SK-N-SH (cell line): ENCODE data around the gene KRTAP1-1.

Source experiments
- ELF1 ChIP-seq: IDR thresholded peaks from 2 replicates; pipeline ENCODE4 v1.4.0; 2012
- EZH2phosphoT487 ChIP-seq: fragments of 200-600 bp; sonication (generic); IDR thresholded peaks from 2 replicates; pipeline ENCODE4 v1.6.1; 2017; ENCODE audit warnings: low read depth, mixed run types, mild to moderate bottlenecking, antibody characterized with exemption, moderate library complexity, borderline replicate concordance
- FOXJ3 ChIP-seq: sonication (generic); formaldehyde crosslinking; IDR thresholded peaks from 2 replicates; pipeline ENCODE4 v1.5.1; 2020; ENCODE audit warnings: mild to moderate bottlenecking, missing genetic modification reagents
- GATA2 ChIP-seq: sonication (generic); formaldehyde crosslinking; IDR thresholded peaks from 2 replicates; pipeline ENCODE4 v1.5.0; 2020; ENCODE audit warnings: mild to moderate bottlenecking, missing genetic modification reagents
- NRF1 ChIP-seq: IDR thresholded peaks from 2 replicates; pipeline ENCODE4 v1.6.1; 2012; ENCODE audit warnings: low read depth, mild to moderate bottlenecking, low read length
- POLR2AphosphoS5 ChIP-seq: IDR thresholded peaks from 2 replicates; pipeline ENCODE4 v1.6.1; 2012; ENCODE audit warnings: low read depth, low read length
- SIN3A ChIP-seq: IDR thresholded peaks from 2 replicates; pipeline ENCODE4 v1.6.1; 2012; ENCODE audit warnings: low read depth, mild to moderate bottlenecking, low read length, moderate library complexity, borderline replicate concordance
- TAF1 ChIP-seq: IDR thresholded peaks from 2 replicates; pipeline ENCODE4 v1.6.1; 2012; ENCODE audit warnings: low read depth, mild to moderate bottlenecking, low read length, moderate library complexity, borderline replicate concordance
- YY1 ChIP-seq: IDR thresholded peaks from 2 replicates; pipeline ENCODE4 v1.4.0; 2012; ENCODE audit warnings: low read depth, mild to moderate bottlenecking
- TF ChIP-seq, protein P1 (sequence below): fragments of 200-600 bp; sonication (generic); IDR thresholded peaks from 2 replicates; pipeline ENCODE4 v1.6.1; 2017; ENCODE audit warnings: antibody characterized with exemption, mild to moderate bottlenecking, moderate library complexity
- TF ChIP-seq, protein P2 (sequence below): IDR thresholded peaks from 2 replicates; pipeline ENCODE4 v1.4.0; 2012; ENCODE audit warnings: low read depth, borderline replicate concordance
- TF ChIP-seq, protein P3 (sequence below): IDR thresholded peaks from 2 replicates; pipeline ENCODE4 v1.6.1; 2012; ENCODE audit warnings: mild to moderate bottlenecking, low read depth, low read length, moderate library complexity
- TF ChIP-seq, protein P4 (sequence below): IDR thresholded peaks from 2 replicates; pipeline ENCODE4 v1.4.0; 2012; ENCODE audit warnings: low read depth

DNA sequence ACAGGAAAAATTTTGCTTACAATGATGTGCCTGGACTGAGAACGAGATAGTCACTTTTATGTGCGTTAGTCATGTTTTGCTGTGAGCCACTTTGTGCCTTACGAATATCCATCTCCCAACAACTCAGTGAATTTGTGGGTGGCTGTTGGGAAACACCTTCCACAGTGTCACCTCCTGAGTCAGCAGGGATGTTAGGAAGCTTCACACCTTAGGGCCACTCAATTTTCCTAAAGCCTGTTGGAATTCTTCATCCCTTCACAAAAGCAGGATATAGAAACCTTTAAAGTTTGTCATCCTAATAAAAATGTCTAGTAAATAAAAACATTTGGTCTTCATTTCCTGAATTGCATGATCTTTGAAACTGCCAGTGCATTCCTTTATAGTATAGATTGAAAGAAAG lies 28.1 kb downstream of the KRTAP1-1 start:
- TF ChIP-seq, protein P1, sequence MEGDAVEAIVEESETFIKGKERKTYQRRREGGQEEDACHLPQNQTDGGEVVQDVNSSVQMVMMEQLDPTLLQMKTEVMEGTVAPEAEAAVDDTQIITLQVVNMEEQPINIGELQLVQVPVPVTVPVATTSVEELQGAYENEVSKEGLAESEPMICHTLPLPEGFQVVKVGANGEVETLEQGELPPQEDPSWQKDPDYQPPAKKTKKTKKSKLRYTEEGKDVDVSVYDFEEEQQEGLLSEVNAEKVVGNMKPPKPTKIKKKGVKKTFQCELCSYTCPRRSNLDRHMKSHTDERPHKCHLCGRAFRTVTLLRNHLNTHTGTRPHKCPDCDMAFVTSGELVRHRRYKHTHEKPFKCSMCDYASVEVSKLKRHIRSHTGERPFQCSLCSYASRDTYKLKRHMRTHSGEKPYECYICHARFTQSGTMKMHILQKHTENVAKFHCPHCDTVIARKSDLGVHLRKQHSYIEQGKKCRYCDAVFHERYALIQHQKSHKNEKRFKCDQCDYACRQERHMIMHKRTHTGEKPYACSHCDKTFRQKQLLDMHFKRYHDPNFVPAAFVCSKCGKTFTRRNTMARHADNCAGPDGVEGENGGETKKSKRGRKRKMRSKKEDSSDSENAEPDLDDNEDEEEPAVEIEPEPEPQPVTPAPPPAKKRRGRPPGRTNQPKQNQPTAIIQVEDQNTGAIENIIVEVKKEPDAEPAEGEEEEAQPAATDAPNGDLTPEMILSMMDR = no peak
- TF ChIP-seq EZH2phosphoT487 (no peak), POLR2AphosphoS5 (no peak), TAF1 (no peak), GATA2 (CRISPR knock-in tag) (no peak), ELF1 (no peak), NRF1 (no peak), YY1 (no peak), SIN3A (no peak), FOXJ3 (no peak)
- TF ChIP-seq, protein P2, sequence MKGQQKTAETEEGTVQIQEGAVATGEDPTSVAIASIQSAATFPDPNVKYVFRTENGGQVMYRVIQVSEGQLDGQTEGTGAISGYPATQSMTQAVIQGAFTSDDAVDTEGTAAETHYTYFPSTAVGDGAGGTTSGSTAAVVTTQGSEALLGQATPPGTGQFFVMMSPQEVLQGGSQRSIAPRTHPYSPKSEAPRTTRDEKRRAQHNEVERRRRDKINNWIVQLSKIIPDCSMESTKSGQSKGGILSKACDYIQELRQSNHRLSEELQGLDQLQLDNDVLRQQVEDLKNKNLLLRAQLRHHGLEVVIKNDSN = no peak
- TF ChIP-seq, protein P3, sequence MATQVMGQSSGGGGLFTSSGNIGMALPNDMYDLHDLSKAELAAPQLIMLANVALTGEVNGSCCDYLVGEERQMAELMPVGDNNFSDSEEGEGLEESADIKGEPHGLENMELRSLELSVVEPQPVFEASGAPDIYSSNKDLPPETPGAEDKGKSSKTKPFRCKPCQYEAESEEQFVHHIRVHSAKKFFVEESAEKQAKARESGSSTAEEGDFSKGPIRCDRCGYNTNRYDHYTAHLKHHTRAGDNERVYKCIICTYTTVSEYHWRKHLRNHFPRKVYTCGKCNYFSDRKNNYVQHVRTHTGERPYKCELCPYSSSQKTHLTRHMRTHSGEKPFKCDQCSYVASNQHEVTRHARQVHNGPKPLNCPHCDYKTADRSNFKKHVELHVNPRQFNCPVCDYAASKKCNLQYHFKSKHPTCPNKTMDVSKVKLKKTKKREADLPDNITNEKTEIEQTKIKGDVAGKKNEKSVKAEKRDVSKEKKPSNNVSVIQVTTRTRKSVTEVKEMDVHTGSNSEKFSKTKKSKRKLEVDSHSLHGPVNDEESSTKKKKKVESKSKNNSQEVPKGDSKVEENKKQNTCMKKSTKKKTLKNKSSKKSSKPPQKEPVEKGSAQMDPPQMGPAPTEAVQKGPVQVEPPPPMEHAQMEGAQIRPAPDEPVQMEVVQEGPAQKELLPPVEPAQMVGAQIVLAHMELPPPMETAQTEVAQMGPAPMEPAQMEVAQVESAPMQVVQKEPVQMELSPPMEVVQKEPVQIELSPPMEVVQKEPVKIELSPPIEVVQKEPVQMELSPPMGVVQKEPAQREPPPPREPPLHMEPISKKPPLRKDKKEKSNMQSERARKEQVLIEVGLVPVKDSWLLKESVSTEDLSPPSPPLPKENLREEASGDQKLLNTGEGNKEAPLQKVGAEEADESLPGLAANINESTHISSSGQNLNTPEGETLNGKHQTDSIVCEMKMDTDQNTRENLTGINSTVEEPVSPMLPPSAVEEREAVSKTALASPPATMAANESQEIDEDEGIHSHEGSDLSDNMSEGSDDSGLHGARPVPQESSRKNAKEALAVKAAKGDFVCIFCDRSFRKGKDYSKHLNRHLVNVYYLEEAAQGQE = no peak
- TF ChIP-seq, protein P4, sequence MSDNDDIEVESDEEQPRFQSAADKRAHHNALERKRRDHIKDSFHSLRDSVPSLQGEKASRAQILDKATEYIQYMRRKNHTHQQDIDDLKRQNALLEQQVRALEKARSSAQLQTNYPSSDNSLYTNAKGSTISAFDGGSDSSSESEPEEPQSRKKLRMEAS = no peak
